Activated CD4-positive, alpha-beta T cell treated with anti-CD3 and anti-CD28 coated beads for 36 hours (primary cell): ENCODE results near the gene MSL3. TPM values are rescaled to one million over a fixed set of nuclear protein-coding genes. Genes with fewer than 3 reads are reported as not detected.
A peak's percentile ranks its signal among the peaks of the same experiment; 100 is the strongest.

ENCODE experiments used
- ATAC-seq: fragments of 200-7000 bp; cut with Tn5 transposase; one replicate; pipeline ENCODE4 v1.10.0; 2021; ENCODE audit warnings: mild to moderate bottlenecking, moderate library complexity
- CTCF ChIA-PET: fragments of 350-600 bp; sonication (Branson Sonifier 250); formaldehyde crosslinking; loops from one replicate; lab custom pipeline; 2021; ENCODE audit warnings: antibody characterized with exemption; lab: Charles Lee
- POLR2A ChIA-PET: fragments of 350-600 bp; sonication (Branson Sonifier 250); formaldehyde crosslinking; loops from one replicate; lab custom pipeline; 2021; ENCODE audit warnings: antibody characterized with exemption, inconsistent platforms; lab: Charles Lee
- DNase-seq: peaks from one replicate; pipeline ENCODE4 v3.0.0-alpha.2; 2020
- H3K27ac Mint-ChIP-seq: one replicate; pipeline ENCODE4 v1.8.0; 2021; ENCODE audit warnings: mixed read lengths
- H3K27me3 Mint-ChIP-seq: one replicate; pipeline ENCODE4 v1.8.0; 2021; ENCODE audit warnings: mixed read lengths
- H3K36me3 Mint-ChIP-seq: one replicate; pipeline ENCODE4 v1.8.0; 2021; ENCODE audit warnings: low read depth, mixed read lengths
- H3K4me1 Mint-ChIP-seq: one replicate; pipeline ENCODE4 v1.8.0; 2021; ENCODE audit warnings: mixed read lengths
- H3K4me3 Mint-ChIP-seq: one replicate; pipeline ENCODE4 v1.8.0; 2021; ENCODE audit warnings: mild to moderate bottlenecking, moderate library complexity, mixed read lengths
- H3K9me3 Mint-ChIP-seq: one replicate; pipeline ENCODE4 v1.8.0; 2021; ENCODE audit warnings: low read depth, mixed read lengths
- intact Hi-C, 2 experiments: fragments of 100-400 bp; cut with DNase I in 1 of 2; cut with micrococcal nuclease in 1 of 2; formaldehyde crosslinking; loops; one replicate each; pipeline versions ENCODE4 v1.14.2 to v1.15.1; 2022 to 2024; cut with DNase I, micrococcal nuclease
- total RNA-seq, 2 experiments: library from RNA; stranded (reverse); gene quantifications; one replicate each; pipeline ENCODE4 v1.2.3, GENCODE V29; 2021

The MSL3 gene
- total RNA-seq, 2 experiments from 2014 or later = 51.6 to 54.2 TPM

DNA sequence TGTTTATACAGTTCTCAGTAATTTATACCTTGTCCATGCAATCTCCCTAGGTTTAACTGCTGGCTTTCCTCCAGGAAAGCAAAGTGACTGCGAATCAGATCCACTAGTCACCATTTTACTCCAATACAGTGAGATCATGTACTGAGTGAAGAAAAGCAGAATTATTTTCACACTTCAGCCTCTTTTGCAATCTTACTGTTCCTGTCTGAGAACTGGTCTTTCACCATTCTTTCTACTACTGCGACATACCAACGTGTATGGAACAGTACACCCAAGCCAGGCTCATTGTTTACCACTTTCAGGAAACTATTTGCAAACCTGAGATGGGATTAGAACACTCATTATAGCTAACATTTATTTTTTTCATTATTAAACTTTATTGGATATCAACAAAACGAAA, 8.0 kb upstream of the MSL3 start:
- Mint-ChIP-seq H3K4me1 (peaks cover 3% of the 10 kb centered on the region), H3K36me3 (no peaks in the 10 kb centered on the region), H3K4me3 (no peak overlapping the region), H3K27me3 (no peaks in the 10 kb centered on the region), H3K9me3 (no peaks in the 10 kb centered on the region), H3K27ac (no peak overlapping the region)
- ChIA-PET POLR2A (no interaction called here), CTCF (no interaction called here)
- no peak for DNase-seq
- intact Hi-C loops = loop anchor here in 1 of 2 experiments (10.0 kb wide), 1 partner anchor 1735 kb away; no protein-coding TSS in a partner anchor
- no peak for ATAC-seq

DNA sequence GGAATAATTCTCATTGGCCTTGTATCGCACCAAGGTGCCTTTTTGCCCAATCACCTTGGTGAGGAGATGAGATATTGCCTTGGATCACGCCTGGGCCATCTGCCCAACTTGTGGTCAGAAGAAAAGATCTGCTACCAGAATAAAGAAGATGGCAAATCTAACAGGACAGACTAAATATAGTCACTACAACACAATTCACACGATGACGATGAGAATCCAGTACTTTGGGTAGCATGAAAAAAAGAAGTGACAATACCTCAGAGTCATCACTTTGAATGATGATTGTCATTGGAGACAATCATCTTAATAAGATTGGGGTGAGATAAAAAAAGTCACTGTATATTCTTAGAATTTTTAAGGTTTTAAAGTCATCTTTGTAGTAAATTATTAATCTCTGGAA, 7.3 kb upstream of the MSL3 start:
- CTCF ChIA-PET = no interaction called here
- ATAC-seq (peak; percentile 36), DNase-seq (no peak)
- Mint-ChIP-seq H3K27ac (no peak overlapping the region), H3K27me3 (no peaks in the 10 kb centered on the region), H3K4me3 (no peak overlapping the region), H3K9me3 (no peaks in the 10 kb centered on the region), H3K4me1 (peaks cover 3% of the 10 kb centered on the region), H3K36me3 (no peaks in the 10 kb centered on the region)
- POLR2A ChIA-PET = no interaction called here
- intact Hi-C loops = loop anchor here in 1 of 2 experiments (10.0 kb wide), 1 partner anchor 1736 kb away; no protein-coding TSS in a partner anchor

DNA sequence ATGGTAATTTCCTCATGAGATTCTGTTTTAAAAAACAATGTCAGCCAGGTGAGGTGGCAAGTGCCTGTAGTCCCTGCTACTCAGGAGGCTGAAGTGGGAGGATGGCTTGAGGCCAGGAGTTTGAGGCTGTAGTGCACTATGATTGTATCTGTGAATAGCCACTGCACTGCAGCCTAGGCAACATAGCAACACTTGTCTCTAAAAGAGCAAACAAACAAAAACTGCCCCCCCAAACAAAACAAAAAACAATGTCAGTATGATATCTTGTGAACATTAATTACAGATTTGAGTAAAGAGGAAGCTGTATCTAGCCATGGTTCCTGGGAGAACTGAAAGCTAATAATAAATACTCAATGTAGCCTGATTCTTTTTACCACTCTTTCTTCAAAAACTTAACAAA, 6.8 kb upstream of the MSL3 start:
- Mint-ChIP-seq H3K36me3 (no peaks in the 10 kb centered on the region), H3K27me3 (no peaks in the 10 kb centered on the region), H3K4me3 (no peak overlapping the region), H3K4me1 (peaks cover 3% of the 10 kb centered on the region), H3K9me3 (no peaks in the 10 kb centered on the region), H3K27ac (no peak overlapping the region)
- no peak for ATAC-seq
- CTCF ChIA-PET = no interaction called here
- intact Hi-C loops = loop anchor here in 1 of 2 experiments (10.0 kb wide), 1 partner anchor 1736 kb away; no protein-coding TSS in a partner anchor
- no peak for DNase-seq
- POLR2A ChIA-PET = no interaction called here

DNA sequence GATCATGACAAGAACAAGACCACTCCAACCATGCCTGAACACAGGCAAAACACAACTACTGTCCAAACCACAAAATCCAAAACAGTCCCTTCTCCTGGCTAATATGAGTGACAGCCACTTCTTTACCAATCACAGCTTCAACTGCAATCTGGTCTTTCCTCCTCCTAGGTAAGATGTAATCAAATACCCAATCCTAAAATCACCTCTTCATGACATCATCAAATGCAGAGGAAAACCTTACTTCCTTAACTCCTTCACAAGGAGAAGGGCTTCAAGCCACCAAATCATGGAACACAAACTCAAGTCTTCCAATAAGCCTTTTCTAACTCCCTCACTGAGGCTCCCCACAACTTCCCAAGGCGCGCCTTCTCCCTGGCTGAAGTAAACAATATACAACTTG, 4.4 kb upstream of the MSL3 start:
- Mint-ChIP-seq H3K36me3 (no peaks in the 10 kb centered on the region), H3K4me3 (no peak overlapping the region), H3K27me3 (no peaks in the 10 kb centered on the region), H3K9me3 (no peaks in the 10 kb centered on the region), H3K27ac (no peak overlapping the region), H3K4me1 (peaks cover 13% of the 10 kb centered on the region)
- ChIA-PET CTCF (no interaction called here), POLR2A (no interaction called here)
- ATAC-seq (no peak), DNase-seq (no peak)
- intact Hi-C loops = loop anchor here in 1 of 2 experiments (10.0 kb wide), 1 partner anchor 1739 kb away; no protein-coding TSS in a partner anchor

DNA sequence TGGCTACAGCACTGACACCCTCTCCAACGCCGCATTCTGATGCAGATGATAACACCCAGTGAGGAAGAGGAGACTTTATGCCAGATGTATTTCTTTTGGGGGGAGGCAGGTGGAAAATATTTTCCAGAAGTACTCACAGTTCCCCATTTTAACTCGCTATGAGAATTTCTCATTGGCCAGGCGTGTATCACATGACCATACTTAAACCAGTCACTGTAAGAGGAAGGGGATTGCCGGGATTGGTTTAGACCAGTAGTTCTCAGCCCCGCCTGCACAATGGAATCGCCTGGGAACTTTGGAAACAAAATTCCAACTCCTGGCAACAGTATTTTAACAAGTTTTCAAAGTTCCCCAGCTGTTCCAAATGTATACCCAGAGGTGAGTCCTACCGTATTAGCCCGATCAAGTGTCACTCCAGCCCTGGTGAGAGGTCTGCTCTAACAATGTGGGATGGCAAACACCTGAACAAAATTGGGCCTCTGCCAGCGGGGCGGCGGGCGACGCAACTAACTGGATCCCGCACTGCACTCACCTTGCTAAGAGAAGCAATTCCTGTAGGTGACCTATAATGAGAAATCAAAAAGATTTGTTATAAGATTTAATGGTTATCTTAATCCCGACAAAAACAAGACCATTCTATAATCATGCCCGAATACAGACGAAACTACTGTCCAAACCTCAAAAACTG, 2.9 kb upstream of the MSL3 start:
- POLR2A ChIA-PET = no interaction called here
- intact Hi-C loops = loop anchor here in 1 of 2 experiments (10.0 kb wide), 1 partner anchor 1740 kb away; no protein-coding TSS in a partner anchor
- DNase-seq (no peak), ATAC-seq (no peak)
- Mint-ChIP-seq H3K36me3 (peaks cover 1% of the 10 kb centered on the region), H3K4me3 (no peak overlapping the region), H3K9me3 (no peaks in the 10 kb centered on the region), H3K27ac (no peak overlapping the region), H3K4me1 (peaks cover 13% of the 10 kb centered on the region), H3K27me3 (no peaks in the 10 kb centered on the region)
- CTCF ChIA-PET = no interaction called here

DNA sequence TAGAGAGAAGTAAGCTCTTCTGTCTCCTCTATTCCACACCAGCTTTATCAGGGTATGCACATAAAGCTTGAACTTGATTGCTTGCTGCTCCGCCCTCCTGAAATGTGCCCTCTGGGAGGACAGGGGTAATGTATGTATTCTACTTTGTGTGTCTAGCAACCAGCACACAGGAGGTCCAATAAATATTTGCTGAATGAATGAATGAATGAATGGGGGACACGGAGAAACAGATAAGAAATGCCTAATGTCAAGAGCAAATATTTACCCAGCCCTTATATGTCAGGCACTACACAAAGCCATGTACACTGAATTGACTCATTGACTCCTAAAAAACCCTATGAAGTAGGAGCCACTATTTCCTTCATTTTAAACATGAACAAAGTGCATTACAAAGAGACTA, 2.3 kb upstream of the MSL3 start:
- Mint-ChIP-seq H3K9me3 (no peaks in the 10 kb centered on the region), H3K27me3 (no peaks in the 10 kb centered on the region), H3K36me3 (peaks cover 4% of the 10 kb centered on the region), H3K27ac (no peak overlapping the region), H3K4me3 (no peak overlapping the region), H3K4me1 (peaks cover 10% of the 10 kb centered on the region)
- ATAC-seq (no peak), DNase-seq (no peak)
- ChIA-PET CTCF (interaction anchor here (0.5 kb wide), 1 partner anchor 19 kb away, joined by 3 read pairs; no protein-coding TSS in a partner anchor), POLR2A (no interaction called here)
- intact Hi-C loops = loop anchor here in 1 of 2 experiments (10.0 kb wide), 1 partner anchor 1741 kb away; no protein-coding TSS in a partner anchor

DNA sequence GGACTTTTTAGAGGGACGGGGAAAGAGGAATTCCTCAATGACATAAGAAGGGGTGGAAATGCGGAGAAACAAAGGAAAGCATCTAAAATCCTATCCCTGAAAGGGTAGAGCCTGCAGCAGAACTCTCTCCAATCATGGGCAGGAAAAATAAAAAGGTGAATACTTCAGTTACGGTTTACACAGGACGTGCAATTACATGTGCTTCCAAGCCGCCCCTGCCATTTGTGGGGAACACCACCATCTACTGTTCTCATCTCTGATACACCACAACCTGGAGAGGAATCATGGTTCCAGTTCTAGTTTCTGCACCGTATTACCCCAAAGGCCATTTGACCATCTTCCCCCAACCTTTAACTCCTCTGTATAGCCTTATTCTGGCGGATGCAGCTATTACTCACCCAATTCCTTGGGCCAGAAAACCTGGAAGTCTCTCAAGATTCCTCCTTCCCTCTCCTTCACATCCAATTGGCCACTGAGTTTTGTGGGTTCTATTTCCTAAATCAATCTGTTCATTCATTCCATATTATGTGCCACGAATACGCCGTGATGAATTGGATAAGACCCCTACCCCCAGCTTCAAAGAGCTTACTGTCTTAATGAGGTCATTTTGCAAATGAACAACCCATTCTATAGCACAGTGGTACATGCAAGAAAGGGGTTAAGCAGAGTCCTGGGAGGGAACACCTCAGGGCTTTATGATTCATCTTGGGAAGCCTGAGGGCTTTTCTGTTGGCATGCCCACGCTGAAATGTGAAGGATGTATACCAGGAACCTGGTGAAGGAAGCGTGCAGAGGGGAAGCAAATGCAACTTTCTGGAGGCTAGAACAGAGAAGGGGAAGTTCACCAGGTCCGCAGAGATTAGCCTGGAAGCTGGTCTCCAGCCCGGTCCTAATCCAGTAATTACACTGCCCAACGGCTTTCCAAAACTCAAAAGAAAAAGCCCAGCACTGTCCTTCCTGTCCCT, 1.4 kb upstream of the MSL3 start:
- POLR2A ChIA-PET = no interaction called here
- Mint-ChIP-seq H3K9me3 (no peaks in the 10 kb centered on the region), H3K27me3 (no peaks in the 10 kb centered on the region), H3K27ac (no peak overlapping the region), H3K4me3 (peak overlapping the region; percentile 45), H3K36me3 (peaks cover 11% of the 10 kb centered on the region), H3K4me1 (peaks cover 10% of the 10 kb centered on the region)
- DNase-seq (no peak), ATAC-seq (no peak)
- intact Hi-C loops = loop anchor here in 1 of 2 experiments (10.0 kb wide), 1 partner anchor 1742 kb away; no protein-coding TSS in a partner anchor
- CTCF ChIA-PET = interaction anchor here (1.0 kb wide), 1 partner anchor 9 kb away, joined by 3 read pairs; no protein-coding TSS in a partner anchor

DNA sequence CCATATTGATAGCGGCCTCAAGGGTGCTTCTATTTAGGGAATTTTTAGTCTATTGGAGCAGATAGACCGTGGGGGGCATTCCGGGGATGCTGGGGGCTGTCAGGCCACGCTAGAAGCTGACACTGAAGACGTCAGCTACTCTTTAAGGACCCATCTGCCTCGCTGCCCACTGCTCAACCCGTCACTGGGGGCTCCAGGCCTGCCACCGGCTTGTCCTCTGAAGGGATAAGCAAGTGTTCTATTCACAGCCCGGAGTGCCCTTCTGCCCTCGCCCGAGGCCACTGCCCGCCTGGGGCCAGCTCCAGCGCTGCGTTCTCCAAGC, 679 bp upstream of the MSL3 start:
- intact Hi-C loops = loop anchor here in 1 of 2 experiments (10.0 kb wide), 1 partner anchor 1743 kb away; no protein-coding TSS in a partner anchor
- H3K27ac Mint-ChIP-seq = no peak overlapping the region
- CTCF ChIA-PET = interaction anchor here (0.7 to 1.0 kb wide), 2 partner anchors 9 to 190 kb away, joined by 3 read pairs; no protein-coding TSS in a partner anchor
- no peaks in the 10 kb centered on the region for H3K9me3 Mint-ChIP-seq
- DNase-seq (no peak), ATAC-seq (no peak)
- POLR2A ChIA-PET = no interaction called here
- peaks cover 10% of the 10 kb centered on the region for H3K4me1 Mint-ChIP-seq
- H3K4me3 Mint-ChIP-seq = peak overlapping the region; percentile 45
- H3K27me3 Mint-ChIP-seq = no peaks in the 10 kb centered on the region
- H3K36me3 Mint-ChIP-seq = peaks cover 18% of the 10 kb centered on the region

DNA sequence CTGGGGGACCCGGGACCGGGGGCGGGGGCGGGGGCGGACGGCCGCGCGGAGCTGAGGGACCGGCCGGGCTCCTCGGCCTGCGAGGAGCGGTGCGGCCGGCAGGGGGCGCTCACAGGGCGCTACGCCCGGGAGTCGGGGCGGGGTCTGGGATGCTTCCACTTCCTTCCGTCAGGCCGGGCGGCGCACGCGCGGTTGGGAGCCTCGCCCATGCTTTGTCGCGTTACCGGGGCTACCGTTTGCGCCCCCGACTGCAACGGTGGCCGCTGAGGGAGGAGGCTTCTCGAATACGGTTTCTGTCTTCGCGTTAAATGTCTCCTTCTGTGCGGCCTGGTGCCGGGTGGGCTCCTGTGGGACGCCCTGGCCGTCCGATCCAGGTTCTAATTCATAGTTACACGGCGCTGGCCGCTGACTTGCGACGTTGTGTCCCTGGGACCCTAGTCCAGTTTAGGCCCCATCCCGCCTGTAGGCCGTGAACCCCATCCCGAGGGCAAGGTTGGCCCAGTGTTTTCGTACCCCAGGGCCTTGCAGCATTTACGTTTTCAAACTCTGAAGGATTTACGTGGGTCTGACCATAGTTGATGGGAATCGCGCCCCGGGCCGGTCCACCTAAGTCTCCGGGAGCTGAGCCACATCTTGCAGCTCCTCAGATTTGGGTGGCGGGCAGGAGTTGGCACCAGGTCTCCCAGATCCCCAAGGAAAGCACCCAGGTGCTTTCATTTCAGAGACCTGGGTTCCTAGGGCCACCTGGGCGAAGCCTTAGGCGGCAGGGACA, 549 bp downstream of the MSL3 start:
- intact Hi-C loops = loop anchor here in 1 of 2 experiments (1.0 to 10.0 kb wide), 7 partner anchors 8 to 1744 kb away; partner anchors contain the start of gene HCCS
- ChIA-PET CTCF (interaction anchor here (0.7 to 1.1 kb wide), 3 partner anchors 8 to 29 kb away, joined by 3 to 5 read pairs (median 3); no protein-coding TSS in a partner anchor), POLR2A (interaction anchor here (0.6 to 0.9 kb wide), 2 partner anchors 9 to 14 kb away, joined by 3 to 4 read pairs; no protein-coding TSS in a partner anchor)
- Mint-ChIP-seq H3K27ac (peak overlapping the region; percentile 96), H3K27me3 (no peaks in the 10 kb centered on the region), H3K36me3 (peaks cover 28% of the 10 kb centered on the region), H3K4me3 (peak overlapping the region; percentile 94), H3K4me1 (peaks cover 14% of the 10 kb centered on the region), H3K9me3 (no peaks in the 10 kb centered on the region)
- ATAC-seq = peak; percentile 57
- peak; percentile 93 for DNase-seq

DNA sequence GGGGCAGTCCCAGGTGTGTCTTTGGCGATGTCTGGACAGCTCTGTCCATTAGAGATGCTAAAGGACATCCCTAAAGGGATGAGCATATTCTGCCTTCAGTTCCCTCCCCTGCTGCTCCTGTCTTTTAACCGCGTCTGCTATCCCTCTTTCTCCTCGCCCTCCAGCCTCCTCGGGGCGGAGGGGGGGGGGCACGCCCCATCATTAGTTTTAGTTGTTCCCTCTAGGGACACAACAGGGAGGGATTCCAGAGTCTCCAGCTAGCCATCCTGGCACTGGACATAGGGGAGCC, 1.1 kb downstream of the MSL3 start:
- intact Hi-C loops = loop anchor here in 1 of 2 experiments (2.0 to 10.0 kb wide), 3 partner anchors 34 to 1744 kb away; partner anchors contain the start of gene HCCS
- POLR2A ChIA-PET = interaction anchor here (0.6 to 0.9 kb wide), 3 partner anchors 9 to 14 kb away, joined by 3 to 6 read pairs (median 4); no protein-coding TSS in a partner anchor
- Mint-ChIP-seq H3K36me3 (peaks cover 34% of the 10 kb centered on the region), H3K9me3 (no peaks in the 10 kb centered on the region), H3K27me3 (no peaks in the 10 kb centered on the region), H3K4me3 (peak overlapping the region; percentile 94), H3K27ac (peak overlapping the region; percentile 96), H3K4me1 (peaks cover 19% of the 10 kb centered on the region)
- ATAC-seq (no peak), DNase-seq (no peak)
- CTCF ChIA-PET = interaction anchor here (1.0 to 1.1 kb wide), 2 partner anchors 9 to 28 kb away, joined by 3 to 5 read pairs; no protein-coding TSS in a partner anchor
